BE2C (cell line): Measurements from ENCODE around the gene GOLGA6L10.
"Not testable (repeated sequence)": the region's sequence is repeated elsewhere in the genome, so short reads cannot be mapped to it uniquely, and the experiment has no call there.

Experiments used
- DNase-seq: peaks from one replicate; pipeline ENCODE4 v3.0.0-alpha.2; 2020
- H3K27me3 ChIP-seq: fragments of 250-450 bp; sonication (Bioruptor Pico); 2 replicates; pipeline ENCODE4 v1.5.1; 2020; ENCODE audit warnings: mild to moderate bottlenecking
- H3K36me3 ChIP-seq: fragments of 250-450 bp; sonication (Bioruptor Pico); 2 replicates; pipeline ENCODE4 v1.5.1; 2020; ENCODE audit warnings: mild to moderate bottlenecking
- H3K4me1 ChIP-seq: fragments of 250-450 bp; sonication (Bioruptor Pico); 2 replicates; pipeline ENCODE4 v1.5.1; 2020
- H3K4me3 ChIP-seq: 2 replicates; pipeline ENCODE4 v1.5.1; 2011; ENCODE audit warnings: low read depth, low read length
- H3K9me3 ChIP-seq: fragments of 250-450 bp; sonication (Bioruptor Pico); 2 replicates; pipeline ENCODE4 v1.5.1; 2020
- CTCF ChIP-seq: IDR thresholded peaks from 2 replicates; pipeline ENCODE4 v1.5.1; 2012; ENCODE audit warnings: mild to moderate bottlenecking, low read depth, low read length

The GOLGA6L10 gene

GRCh38 chr15:82315519-82316246 is 33.6 kb downstream of the GOLGA6L10 start:
- Histone ChIP-seq H3K36me3 (no peaks in the 10 kb centered on the region), H3K4me3 (no peak overlapping the region), H3K9me3 (no peaks in the 10 kb centered on the region), H3K27me3 (no peaks in the 10 kb centered on the region), H3K4me1 (no peaks in the 10 kb centered on the region)
- no peak for TF ChIP-seq CTCF
- DNase-seq: no peak

- TF ChIP-seq CTCF: no peak
- no peaks in the 10 kb centered on the region for H3K4me1 ChIP-seq
- DNase-seq: no peak
- no peaks in the 10 kb centered on the region for H3K27me3 ChIP-seq
- no peaks in the 10 kb centered on the region for H3K36me3 ChIP-seq
- H3K4me3 ChIP-seq: no peak overlapping the region
- H3K9me3 ChIP-seq: no peaks in the 10 kb centered on the region
Observed at GRCh38 chr15:82314769-82315518, 34.3 kb downstream of the GOLGA6L10 start.

- not testable (repeated sequence) for H3K4me1 ChIP-seq, H3K4me3 ChIP-seq, H3K36me3 ChIP-seq, H3K9me3 ChIP-seq, DNase-seq, H3K27me3 ChIP-seq
Observed at GRCh38 chr15:82313951-82314768, 35.1 kb downstream of the GOLGA6L10 start.

- DNase-seq: no peak
Observed at GRCh38 chr15:82313446-82313845, 35.8 kb downstream of the GOLGA6L10 start.

GRCh38 chr15:82312586-82313349 is 36.5 kb downstream of the GOLGA6L10 start:
- no peak for TF ChIP-seq CTCF
- Histone ChIP-seq H3K36me3 (no peaks in the 10 kb centered on the region), H3K27me3 (no peaks in the 10 kb centered on the region), H3K9me3 (no peaks in the 10 kb centered on the region), H3K4me1 (no peaks in the 10 kb centered on the region), H3K4me3 (no peak overlapping the region)
- DNase-seq: no peak

More at GRCh38 chr15:82313446-82313845, 35.8 kb downstream of the GOLGA6L10 start:
- no peaks in the 10 kb centered on the region for H3K36me3 ChIP-seq
- H3K9me3 ChIP-seq: no peaks in the 10 kb centered on the region
- no peak for TF ChIP-seq CTCF
- H3K4me3 ChIP-seq: no peak overlapping the region
- no peaks in the 10 kb centered on the region for H3K4me1 ChIP-seq
- no peaks in the 10 kb centered on the region for H3K27me3 ChIP-seq

GRCh38 chr15:82311321-82311720 is 38.0 kb downstream of the GOLGA6L10 start:
- not testable (repeated sequence) for H3K36me3 ChIP-seq, H3K27me3 ChIP-seq, DNase-seq, H3K9me3 ChIP-seq, H3K4me1 ChIP-seq, H3K4me3 ChIP-seq
